GM23248 (cell line): ENCODE data around the gene MFF.

Source experiments
- EZH2 ChIP-seq: fragments of 200-600 bp; sonication (generic); IDR thresholded peaks from 2 replicates; pipeline ENCODE4 v1.6.1; 2018; ENCODE audit warnings: antibody characterized with exemption, mild to moderate bottlenecking; ENCODE audit not compliant: insufficient read depth, poor library complexity, severe bottlenecking
- EZH2phosphoT487 ChIP-seq: fragments of 200-600 bp; sonication (generic); IDR thresholded peaks from 2 replicates; pipeline ENCODE4 v1.6.1; 2018; ENCODE audit warnings: antibody characterized with exemption, moderate library complexity, mild to moderate bottlenecking, low read depth; ENCODE audit not compliant: insufficient read depth

DNA sequence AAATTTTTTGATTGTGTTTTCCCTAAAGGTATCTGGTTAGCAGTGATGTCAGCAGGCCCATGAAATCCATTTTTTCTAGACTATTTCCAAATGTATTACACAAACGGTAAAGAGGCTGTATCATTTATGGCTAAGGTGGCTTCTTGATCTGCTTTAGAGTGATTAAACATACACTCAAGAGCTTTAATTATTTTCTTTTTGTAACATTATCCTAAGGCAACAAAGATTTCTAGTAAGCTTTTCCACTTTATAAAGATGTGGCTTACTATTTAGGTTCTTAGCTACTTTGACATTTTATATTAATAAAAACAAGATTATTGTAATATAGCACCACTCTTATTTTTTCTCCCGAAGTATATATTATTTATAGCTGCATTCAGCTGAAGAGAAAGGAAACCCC lies 16.5 kb downstream of the MFF start:
- TF ChIP-seq EZH2phosphoT487 (no peak), EZH2 (no peak)
